ENCODE results near the gene ZFYVE19.
"Not testable (repeated sequence)": the region's sequence is repeated elsewhere in the genome, so short reads cannot be mapped to it uniquely, and the experiment has no call there.

GRCh38 chr15:40861147-40861546 lies 54.3 kb downstream of the ZFYVE19 start:
- not testable (repeated sequence) for TF ChIP-seq CTCF, POLR2A (IDR thresholded peaks at IDR 0.05)

Measured in testis (tissue), 2 donors.